ENCODE data around the gene EXD3. TPM values are rescaled to one million over a fixed set of nuclear protein-coding genes. Genes with fewer than 3 reads are reported as not detected.

Gene EXD3
- polyA plus RNA-seq, 1 experiment, result 4.0 TPM

- no peak for TF ChIP-seq CTCF (IDR thresholded peaks at IDR 0.05; ENCODE audit: low read depth, low read length)
- no peak overlapping the region for H3K27ac ChIP-seq (ENCODE audit: low read depth, low read length)
- H3K9me3 ChIP-seq (ENCODE audit: control insufficient read depth, insufficient read depth, low read length), result peaks cover 20% of the 10 kb centered on the region; the same call in 1 of the 2 replicates
- no peaks in the 10 kb centered on the region for H3K27me3 ChIP-seq (ENCODE audit: control insufficient read depth, insufficient read depth, low read length)
- POLR2A ChIA-PET, result no interaction called here
- H3K4me3 ChIP-seq (ENCODE audit: low read depth, low read length), result no peak overlapping the region
- CTCF ChIA-PET, result no interaction called here
- no peak for DNase-seq (ENCODE audit: low read depth, low spot score)
Measured at GRCh38 chr9:137369061-137369787, 53.7 kb downstream of the EXD3 start.

- ChIA-PET CTCF (no interaction called here), POLR2A (no interaction called here)
- no peaks in the 10 kb centered on the region for H3K27me3 ChIP-seq (ENCODE audit: control insufficient read depth, insufficient read depth, low read length)
- H3K9me3 ChIP-seq (ENCODE audit: control insufficient read depth, insufficient read depth, low read length), result peaks cover 17% of the 10 kb centered on the region; the same call in 1 of the 2 replicates
- DNase-seq (ENCODE audit: low read depth, low spot score), result no peak
- TF ChIP-seq CTCF (IDR thresholded peaks at IDR 0.05; ENCODE audit: low read depth, low read length), result no peak
- no peak overlapping the region for H3K27ac ChIP-seq (ENCODE audit: low read depth, low read length)
- no peak overlapping the region for H3K4me3 ChIP-seq (ENCODE audit: low read depth, low read length)
Measured at GRCh38 chr9:137368431-137369035, 54.4 kb downstream of the EXD3 start.

- Histone ChIP-seq H3K27ac (ENCODE audit: low read depth, low read length) (no peak overlapping the region), H3K27me3 (ENCODE audit: control insufficient read depth, insufficient read depth, low read length) (no peaks in the 10 kb centered on the region), H3K4me3 (ENCODE audit: low read depth, low read length) (no peak overlapping the region), H3K9me3 (ENCODE audit: control insufficient read depth, insufficient read depth, low read length) (peaks cover 17% of the 10 kb centered on the region; the same call in 1 of the 2 replicates)
- CTCF ChIA-PET, result no interaction called here
- TF ChIP-seq CTCF (IDR thresholded peaks at IDR 0.05; ENCODE audit: low read depth, low read length), result no peak
- POLR2A ChIA-PET, result no interaction called here
- no peak for DNase-seq (ENCODE audit: low read depth, low spot score)
Measured at GRCh38 chr9:137367506-137368430, 55.2 kb downstream of the EXD3 start.

- Histone ChIP-seq H3K9me3 (ENCODE audit: control insufficient read depth, insufficient read depth, low read length) (peaks cover 14% of the 10 kb centered on the region; the same call in 1 of the 2 replicates), H3K27me3 (ENCODE audit: control insufficient read depth, insufficient read depth, low read length) (no peaks in the 10 kb centered on the region), H3K4me3 (ENCODE audit: low read depth, low read length) (no peak overlapping the region), H3K27ac (ENCODE audit: low read depth, low read length) (no peak overlapping the region)
- CTCF ChIA-PET, result no interaction called here
- no peak for TF ChIP-seq CTCF (IDR thresholded peaks at IDR 0.05; ENCODE audit: low read depth, low read length)
- DNase-seq (ENCODE audit: low read depth, low spot score), result no peak
- POLR2A ChIA-PET, result no interaction called here
Measured at GRCh38 chr9:137366891-137367381, 56.0 kb downstream of the EXD3 start.
